IPS-18c (cell line): ENCODE results near the gene UNC13A.
A peak's percentile ranks its signal among the peaks of the same experiment; 100 is the strongest.
"Not testable (repeated sequence)": the region's sequence is repeated elsewhere in the genome, so short reads cannot be mapped to it uniquely, and the experiment has no call there.

Experiments used
- H3K4me3 ChIP-seq: 2 replicates; pipeline ENCODE4 v1.7.0; 2013; ENCODE audit warnings: low read depth, mild to moderate bottlenecking, low read length, moderate library complexity; ENCODE audit not compliant: insufficient read depth
- H3K9me3 ChIP-seq: one replicate; pipeline ENCODE4 v1.6.1; 2013; ENCODE audit warnings: mild to moderate bottlenecking, low read length, moderate library complexity; ENCODE audit not compliant: control insufficient read depth, insufficient read depth

UNC13A gene

DNA sequence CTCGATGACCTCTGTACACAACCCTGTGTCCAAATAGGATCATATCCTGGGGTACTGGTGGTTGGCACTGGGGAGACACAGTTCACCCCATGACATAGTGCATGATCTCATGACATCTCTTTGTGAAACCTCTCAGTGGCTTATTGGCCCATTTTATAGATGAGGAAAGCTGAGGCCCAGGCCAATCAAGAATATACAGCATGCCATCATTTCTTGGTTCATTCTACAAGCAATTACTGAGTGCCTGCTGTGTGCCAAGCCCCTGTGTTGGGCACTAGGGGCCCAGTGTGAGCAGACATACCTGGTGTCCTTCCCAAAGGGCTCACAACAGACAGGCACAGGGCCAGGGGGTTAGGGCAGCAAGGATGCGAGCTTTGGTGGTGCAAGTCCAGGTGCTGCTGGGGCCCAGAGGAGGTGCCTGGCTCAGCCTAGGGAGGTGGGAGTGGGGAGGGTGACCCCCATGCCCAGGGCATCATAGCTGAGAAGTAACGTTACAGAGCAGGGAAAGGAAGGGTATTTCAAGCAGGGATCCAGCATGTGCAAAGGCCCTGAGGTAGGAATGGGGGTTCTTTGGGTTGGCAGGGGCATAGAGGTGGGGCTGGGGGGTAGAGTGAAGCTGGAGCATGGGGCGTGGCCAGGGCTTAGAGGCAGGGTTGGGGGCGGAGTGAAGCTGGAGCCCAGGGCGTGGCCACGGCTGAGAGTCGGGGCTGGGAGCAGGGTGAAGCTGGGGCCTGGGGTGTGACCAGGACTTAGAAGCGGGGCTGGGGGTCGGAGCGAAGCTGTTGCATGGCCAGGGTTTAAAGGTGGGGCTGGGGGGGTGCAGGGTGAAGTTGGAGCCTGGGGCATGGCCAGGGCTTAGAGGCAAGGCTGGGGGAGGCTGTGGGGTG, 112.0 kb downstream of the UNC13A start:
- no peaks in the 10 kb centered on the region for H3K9me3 ChIP-seq
- H3K4me3 ChIP-seq = no peak overlapping the region

- H3K9me3 ChIP-seq = no peaks in the 10 kb centered on the region
- H3K4me3 ChIP-seq = no peak overlapping the region
Observed at GRCh38 chr19:17572638-17573037, 115.5 kb downstream of the UNC13A start.

DNA sequence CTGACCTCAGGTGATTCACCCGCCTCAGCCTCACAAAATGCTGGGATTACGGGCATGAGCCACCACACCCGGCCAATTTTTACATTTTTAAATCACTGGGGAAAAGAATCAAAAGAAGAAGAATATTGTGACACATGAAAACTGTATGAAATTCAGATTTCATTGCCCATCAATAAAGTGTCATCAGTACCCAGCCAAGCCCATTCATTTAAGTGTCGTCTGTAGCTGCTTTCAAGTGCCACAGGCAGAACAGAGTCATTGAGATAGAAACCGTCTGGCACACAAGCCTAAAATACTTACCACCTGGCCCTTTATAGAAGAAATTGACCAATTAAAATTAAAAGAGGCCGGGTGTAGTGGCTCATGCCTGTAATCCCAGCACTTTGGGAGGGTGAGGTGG, 117.4 kb downstream of the UNC13A start:
- Histone ChIP-seq H3K9me3 (no peaks in the 10 kb centered on the region), H3K4me3 (no peak overlapping the region)

GRCh38 chr19:17570291-17570690, 117.9 kb downstream of the UNC13A start:
- H3K4me3 ChIP-seq, H3K9me3 ChIP-seq: not testable (repeated sequence)

DNA sequence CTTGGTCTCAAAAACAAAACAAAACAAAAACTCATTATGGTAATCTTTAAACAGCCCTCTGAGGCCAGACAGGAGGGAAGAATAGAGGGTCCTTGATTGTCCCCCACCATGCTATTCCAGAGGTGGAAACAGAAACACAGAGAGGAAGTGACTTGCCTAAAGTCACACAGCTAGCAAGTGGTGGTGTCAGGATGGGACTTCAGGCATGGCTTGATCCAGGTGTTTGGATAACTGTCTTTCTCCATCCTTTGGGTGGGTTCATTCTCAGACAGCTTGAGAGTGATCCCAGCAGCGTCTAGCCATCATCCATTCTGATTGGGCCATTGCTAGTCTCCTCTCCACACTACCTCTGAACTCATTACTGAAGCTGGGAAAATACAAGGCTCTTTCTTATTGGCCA, 120.2 kb downstream of the UNC13A start:
- H3K4me3 ChIP-seq = no peak overlapping the region

DNA sequence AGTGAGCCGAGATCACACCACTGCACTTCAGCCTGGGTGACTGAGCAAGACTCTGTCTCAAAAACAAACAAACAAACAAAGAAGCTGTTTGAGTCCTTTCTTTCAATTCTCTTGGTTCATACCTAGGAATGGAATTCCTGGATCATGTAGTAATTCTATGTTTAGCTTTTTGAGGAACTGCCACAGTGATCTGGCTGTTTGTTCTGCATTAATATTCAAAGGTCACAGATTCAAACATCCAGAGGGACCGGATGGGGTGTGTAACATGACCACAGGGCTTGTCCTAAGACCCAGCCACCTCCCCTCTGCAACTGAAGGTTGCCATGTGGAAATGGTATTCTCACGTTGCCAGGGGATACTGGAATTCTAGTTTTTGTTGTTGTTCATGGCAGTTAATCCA, 122.5 kb downstream of the UNC13A start:
- H3K9me3 ChIP-seq = no peaks in the 10 kb centered on the region
- no peak overlapping the region for H3K4me3 ChIP-seq

More for the DNA sequence above, 120.2 kb downstream of the UNC13A start:
- no peaks in the 10 kb centered on the region for H3K9me3 ChIP-seq

- Histone ChIP-seq H3K9me3 (no peaks in the 10 kb centered on the region), H3K4me3 (no peak overlapping the region)
Observed at GRCh38 chr19:17564781-17565180, 123.4 kb downstream of the UNC13A start.

GRCh38 chr19:17562561-17562960, 125.6 kb downstream of the UNC13A start:
- Histone ChIP-seq H3K9me3 (no peaks in the 10 kb centered on the region), H3K4me3 (no peak overlapping the region)

GRCh38 chr19:17562097-17562496, 126.1 kb downstream of the UNC13A start:
- Histone ChIP-seq H3K9me3 (no peaks in the 10 kb centered on the region), H3K4me3 (no peak overlapping the region)

- no peak overlapping the region for H3K4me3 ChIP-seq
Observed at GRCh38 chr19:17560205-17560595, 128.0 kb downstream of the UNC13A start.

DNA sequence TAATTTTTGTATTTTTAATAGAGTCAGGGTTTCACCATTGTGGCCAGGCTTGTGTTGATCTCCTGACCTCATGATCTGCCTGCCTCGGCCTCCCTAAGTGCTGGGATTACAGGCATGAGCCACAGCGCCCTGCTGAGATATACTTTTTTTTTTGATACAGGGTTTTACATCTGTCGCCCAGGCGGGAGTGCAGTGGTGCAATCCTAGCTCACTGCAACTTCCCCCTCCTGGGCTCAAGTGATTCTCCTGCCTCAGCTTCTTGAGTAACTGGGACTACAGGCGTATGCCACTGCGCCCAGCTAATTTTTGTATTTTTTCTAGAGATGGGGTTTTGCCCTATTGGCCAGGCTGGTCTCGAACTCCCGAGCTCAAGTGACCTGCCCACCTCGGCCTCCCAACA, 130.7 kb downstream of the UNC13A start:
- no peaks in the 10 kb centered on the region for H3K9me3 ChIP-seq
- H3K4me3 ChIP-seq = no peak overlapping the region

More at GRCh38 chr19:17560205-17560595, 128.0 kb downstream of the UNC13A start:
- H3K9me3 ChIP-seq = no peaks in the 10 kb centered on the region

DNA sequence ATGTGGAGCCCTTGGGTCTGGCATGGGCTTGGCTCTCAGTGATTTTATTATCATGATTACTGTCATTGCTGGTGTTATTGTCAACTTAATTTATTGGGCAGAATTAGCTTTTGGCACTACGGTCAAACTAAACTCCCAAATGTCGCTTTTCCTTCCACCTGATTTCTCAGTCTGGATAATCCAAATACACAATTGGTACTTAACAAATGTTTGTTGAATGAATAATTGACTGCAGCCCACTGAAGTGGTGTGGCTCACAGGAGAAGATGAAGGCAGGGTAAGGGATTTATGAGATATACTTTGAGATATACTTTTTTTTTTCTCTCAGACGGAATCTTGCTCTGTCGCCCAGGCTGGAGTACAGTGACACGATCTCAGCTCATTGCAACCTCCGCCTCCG, 131.2 kb downstream of the UNC13A start:
- H3K4me3 ChIP-seq = no peak overlapping the region
- H3K9me3 ChIP-seq = no peaks in the 10 kb centered on the region

GRCh38 chr19:17555929-17556813, 132.0 kb downstream of the UNC13A start:
- H3K9me3 ChIP-seq = no peaks in the 10 kb centered on the region
- H3K4me3 ChIP-seq = peak overlapping the region; percentile 81

- Histone ChIP-seq H3K9me3 (no peaks in the 10 kb centered on the region), H3K4me3 (peak within 1 kb of the TSS; percentile 81)
Observed at GRCh38 chr19:17555480-17555928, 132.7 kb downstream of the UNC13A start, which contains the start of gene COLGALT1. COLGALT1 (plus strand) TSS chr19:17555649; CDS start chr19:17555714, 65 bp downstream.

DNA sequence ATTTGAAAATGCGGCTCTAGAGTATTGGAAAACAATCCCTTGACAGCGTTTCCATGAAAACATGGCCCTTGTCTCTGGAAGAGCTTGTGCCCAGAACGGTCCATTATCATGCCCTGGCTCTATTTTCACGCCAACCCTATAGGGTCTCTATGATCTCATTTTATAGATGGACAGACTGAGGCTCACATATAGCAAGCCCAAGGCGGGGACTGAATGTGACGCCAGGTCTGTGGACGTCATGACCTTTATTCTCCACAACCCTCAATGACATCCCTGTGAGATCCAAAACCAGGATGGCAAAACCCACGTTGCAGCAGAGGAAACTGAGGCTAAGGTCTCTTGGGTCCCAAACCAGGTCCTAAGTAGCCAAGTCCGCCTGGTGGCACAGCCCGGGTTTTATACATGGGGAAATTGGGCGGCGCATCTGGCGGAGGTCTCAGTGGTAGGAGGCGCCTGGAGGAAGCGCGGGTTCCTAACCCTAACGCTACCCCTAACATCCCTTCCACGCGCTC, 133.1 kb downstream of the UNC13A start:
- H3K4me3 ChIP-seq = peak overlapping the region; percentile 28; the same call in 1 of the 2 replicates

GRCh38 chr19:17553256-17553655, 134.9 kb downstream of the UNC13A start:
- H3K4me3 ChIP-seq = no peak overlapping the region
- peaks cover 4% of the 10 kb centered on the region for H3K9me3 ChIP-seq

More for the DNA sequence above, 133.1 kb downstream of the UNC13A start:
- no peaks in the 10 kb centered on the region for H3K9me3 ChIP-seq

DNA sequence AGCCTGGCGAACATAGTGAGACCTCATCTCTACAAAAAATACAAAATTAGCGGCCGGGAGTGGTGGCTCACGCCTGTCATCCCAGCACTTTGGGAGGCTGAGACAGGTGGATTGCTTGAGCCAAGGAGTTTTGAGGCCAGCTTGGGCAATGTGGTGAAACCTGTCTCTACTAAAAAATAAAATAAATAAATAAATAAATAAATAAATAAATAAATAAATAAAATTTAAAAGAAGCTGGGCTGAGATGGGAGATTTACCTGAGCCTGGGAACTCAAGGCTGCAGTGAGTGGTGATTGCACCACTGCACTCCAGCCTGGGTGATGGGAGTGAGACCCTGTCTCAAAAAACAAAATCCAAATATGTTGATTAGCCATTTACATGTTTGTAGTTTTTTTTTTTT, 135.4 kb downstream of the UNC13A start:
- not testable (repeated sequence) for H3K4me3 ChIP-seq, H3K9me3 ChIP-seq
